Hippocampal formation (tissue), 2 donors: ENCODE results near the gene TPST1.
"Not testable (repeated sequence)": the region's sequence is repeated elsewhere in the genome, so short reads cannot be mapped to it uniquely, and the experiment has no call there.

Experiments used
- DNase-seq, 2 donors: peaks; one replicate each; lab custom pipeline; 2025; lab: John Stamatoyannopoulos, UW

Gene TPST1

DNA sequence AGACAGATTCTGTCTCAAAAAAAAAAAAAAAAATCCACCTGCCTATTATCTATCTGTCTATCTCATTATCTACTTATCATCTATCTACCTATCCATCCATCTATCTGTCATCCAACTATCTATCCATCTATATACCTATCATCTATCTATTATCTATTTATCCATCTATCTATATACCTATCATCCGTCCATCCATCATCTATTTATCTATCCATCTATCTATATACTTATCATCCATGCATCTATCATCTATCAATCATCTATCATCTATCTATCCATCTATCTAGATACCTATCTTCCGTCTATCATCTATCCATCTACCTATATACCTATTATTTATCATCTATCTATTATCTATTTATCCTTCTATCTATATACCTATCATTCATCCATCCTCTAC, 16.5 kb upstream of the TPST1 start:
- DNase-seq = no peak

DNA sequence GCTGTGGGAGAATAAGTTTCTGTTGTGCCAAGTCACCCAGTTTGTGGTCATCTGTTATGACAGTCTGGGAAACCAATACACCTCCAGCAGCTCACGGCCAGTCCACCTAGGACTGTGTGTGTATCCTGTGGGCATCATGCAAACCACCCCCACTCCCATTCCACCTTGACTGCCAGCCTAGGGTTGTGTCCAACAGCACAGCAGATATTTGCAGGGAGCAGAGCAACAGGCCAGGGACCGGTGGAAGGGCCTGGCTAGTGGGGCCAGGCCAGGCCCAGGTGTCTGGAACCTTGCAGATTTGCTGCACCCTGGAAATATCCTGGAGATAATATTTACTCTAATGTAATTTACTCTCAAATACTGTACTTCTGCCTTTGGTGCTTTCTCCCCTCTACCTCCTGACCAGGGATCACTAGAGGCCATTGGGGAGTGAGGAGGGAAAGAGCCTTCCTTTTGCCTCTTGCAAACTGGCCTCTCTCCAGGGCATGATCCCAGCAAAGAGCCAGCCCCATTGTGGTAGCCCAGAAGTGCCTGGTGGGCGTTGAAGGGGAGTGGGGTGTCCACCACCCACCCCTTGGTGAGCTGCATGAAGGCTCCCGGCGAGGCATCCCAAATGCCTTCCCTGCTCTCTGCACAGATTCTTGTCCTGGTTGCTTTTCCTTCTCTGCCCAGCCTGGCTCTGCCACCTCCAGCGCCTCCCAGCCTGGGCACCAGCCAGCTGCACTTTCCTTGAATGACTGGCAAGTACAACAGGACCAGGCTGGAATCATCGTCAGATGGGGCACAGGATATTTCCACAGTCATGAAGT, 15.2 kb upstream of the TPST1 start:
- DNase-seq = no peak

DNA sequence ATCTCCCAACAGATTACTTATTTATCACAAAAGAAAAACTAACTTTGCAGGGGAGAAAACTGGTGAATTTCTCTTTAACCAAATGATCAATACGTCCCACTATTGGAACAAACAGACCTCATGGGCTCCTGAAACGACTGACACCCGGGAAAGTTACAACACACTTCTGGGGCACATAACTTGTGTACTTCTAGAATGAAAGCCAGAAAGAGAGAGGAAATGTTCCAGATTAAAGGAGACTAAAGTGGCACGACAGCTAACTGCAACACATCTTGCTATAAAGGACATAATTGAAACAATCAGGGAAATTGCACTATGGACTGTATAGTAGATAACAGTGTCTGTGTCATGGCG, 14.7 kb upstream of the TPST1 start:
- DNase-seq = no peak

DNA sequence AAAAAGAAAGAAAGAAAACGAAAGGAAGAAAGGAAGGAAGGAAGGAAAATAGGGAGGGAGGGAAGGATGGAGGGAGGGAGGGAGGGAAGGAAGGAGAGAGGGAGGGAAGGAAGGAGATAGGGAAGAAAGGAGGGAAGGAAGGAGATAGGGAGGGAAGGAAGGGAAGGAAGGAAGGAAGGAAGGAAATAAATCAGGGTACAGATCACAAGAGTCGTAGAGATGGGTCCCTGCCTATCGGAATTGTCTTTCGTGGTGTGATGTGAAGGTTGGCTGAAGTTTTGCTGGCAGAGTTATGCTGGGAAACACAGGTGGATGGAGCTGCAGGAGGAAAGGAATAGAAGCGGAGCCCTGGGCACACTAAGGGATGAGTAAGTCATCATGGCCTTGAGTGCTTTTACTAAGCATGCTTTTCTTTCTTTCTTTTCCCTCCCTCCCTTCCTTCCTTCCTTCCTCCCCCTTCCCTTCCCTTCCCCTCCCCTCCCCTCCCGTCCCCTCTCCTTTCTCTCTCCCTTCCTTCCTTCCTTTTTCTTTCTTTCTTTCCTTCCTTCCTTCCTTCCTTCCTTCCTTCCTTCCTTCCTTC, 11.9 kb upstream of the TPST1 start:
- DNase-seq = no peak

DNA sequence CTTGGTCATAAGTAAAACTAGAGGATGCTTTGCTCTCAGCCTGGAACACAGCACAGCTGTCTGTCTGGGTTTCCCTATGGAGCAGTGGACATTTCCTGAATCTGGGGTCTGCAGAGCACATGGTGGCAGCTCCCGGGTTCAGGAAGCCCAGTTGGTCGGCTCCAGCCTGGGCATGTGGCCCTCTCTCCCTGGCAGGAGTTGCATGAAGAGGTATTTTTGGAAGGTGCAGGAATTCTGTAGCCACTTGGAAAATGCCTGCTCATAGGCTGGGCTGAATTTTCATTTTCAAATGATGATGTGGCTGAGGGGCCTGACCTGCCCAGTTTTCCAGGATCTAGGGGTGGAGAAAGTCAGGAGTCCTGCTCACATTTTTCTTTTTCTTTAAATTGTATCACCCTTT, 6.7 kb upstream of the TPST1 start:
- no peak for DNase-seq

DNA sequence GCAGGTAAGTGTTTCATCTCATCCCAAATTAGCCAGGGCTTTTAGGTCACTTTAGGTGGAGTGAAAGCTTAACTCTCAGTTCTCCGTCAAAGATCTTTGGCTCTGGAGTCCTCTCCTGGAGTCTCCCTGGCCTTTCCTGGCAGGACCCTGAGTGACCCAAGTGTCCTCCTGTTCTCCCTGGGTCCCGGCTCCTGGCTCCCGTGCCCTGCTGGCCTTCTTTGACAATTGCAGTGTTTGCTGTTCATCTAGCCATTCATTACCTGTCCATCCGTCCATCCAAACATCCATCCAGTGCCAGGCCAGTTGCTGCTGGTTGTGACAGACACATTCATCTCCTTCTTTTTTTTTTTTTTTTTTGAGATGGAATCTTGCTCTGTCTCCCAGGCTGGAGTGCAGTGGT, 6.2 kb upstream of the TPST1 start:
- no peak for DNase-seq

DNA sequence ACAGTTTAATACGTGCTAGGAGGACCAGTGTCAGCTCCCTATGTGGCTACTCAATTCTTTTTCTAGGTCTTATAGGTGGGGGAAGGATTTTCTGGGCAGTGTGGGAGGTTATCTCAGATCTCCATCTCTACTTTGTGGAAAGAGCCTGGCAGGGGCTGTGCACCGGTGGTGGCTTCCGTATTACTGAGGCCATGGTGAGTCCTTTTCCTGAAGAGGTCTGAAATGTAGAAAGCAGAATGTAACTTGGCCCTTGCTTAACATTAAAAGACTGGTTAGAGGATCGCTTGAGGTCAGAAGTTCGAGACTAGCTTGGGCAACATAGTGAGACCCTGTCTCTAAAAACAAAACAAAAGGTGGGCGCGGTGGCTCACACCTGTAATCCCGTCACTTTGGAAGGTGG, 2.7 kb upstream of the TPST1 start:
- no peak for DNase-seq

DNA sequence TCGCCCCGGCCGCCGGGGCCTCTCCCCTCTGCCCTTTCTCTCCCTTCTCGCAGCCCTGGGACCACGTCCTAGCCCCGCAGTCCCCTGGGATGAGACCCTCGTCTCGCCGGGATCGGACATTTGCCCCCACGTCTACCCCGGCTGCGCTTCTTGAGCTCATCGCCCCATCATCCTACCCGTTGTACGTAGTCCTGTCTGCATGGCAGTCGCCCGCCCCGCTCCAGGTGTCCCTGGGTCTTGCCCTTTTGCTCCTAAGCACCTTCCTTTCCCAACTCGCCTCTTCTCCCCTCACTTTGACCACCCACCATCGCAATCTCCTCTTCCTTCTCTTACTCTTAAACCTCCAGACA, 582 bp downstream of the TPST1 start:
- no peak for DNase-seq

DNA sequence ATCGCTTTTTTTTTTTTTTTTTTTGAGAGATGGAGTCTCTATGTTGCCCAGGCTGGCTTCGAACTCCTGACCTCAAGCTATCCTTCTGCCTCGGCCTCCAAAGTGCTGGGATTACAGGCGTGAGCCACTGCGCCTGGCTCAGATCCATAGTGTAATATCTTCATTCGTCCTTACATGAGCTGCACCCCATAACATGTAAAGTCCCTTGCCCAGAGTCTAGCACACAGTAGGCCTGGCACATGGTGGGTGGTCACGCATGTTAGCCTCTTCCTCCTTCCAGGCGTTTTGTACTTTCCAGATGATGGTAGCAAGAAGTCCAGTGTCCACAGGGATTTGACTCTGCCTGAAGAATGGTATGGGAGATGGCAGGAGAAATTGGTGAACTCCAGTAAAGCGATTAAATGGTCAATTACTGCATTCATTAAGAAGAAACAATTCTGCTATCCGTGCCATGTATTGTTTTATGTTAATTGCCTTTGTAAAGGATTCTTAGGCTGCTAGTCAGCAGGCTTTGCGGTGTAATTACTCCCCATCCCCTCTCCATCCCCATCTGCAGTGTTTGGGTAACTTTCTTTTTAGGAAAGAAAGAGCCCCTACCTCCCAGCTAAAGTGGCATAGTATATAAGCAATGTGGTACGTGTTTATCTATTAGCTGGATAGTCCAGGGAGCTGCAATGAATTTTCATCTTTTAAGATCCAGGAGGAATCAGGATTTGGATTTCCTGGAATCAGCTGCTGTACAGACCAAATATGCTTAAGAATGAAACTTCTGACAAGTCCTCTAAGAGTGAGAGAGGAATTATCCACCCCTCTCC, 1.2 kb downstream of the TPST1 start:
- DNase-seq = no peak

DNA sequence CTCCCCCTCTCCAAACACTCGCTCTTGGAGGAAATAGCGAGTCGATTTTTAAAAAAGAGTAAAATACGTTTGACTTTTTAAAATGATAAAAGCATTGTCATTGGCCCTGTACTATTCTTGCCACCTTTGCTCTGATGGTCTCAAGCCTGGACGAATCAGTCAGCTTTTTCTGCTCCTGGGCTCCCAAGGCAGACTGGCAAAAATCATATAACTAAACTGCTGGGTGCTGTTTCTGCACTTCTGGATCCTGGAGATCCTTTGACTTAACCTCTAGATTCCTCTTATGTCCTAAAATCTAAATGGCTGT, 1.8 kb downstream of the TPST1 start:
- no peak for DNase-seq

DNA sequence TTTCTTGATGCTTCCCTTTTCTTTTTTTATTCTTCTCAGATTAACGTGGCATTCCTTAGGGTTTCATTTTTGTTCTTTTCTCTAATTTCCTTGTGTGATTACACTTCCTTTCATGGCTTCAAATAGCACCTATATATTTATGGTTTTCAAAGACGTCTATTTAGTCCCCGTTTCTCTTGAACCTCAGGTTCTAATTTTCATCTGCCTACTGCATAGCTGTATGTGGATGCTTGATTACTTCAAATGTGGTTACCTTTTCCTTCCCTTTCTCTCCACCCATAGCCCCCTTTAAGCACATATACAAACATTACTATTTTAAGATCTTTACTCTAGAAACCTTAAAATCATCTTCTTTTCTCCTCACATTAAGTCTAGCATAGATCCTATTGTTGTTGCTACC, 2.4 kb downstream of the TPST1 start:
- DNase-seq = no peak

DNA sequence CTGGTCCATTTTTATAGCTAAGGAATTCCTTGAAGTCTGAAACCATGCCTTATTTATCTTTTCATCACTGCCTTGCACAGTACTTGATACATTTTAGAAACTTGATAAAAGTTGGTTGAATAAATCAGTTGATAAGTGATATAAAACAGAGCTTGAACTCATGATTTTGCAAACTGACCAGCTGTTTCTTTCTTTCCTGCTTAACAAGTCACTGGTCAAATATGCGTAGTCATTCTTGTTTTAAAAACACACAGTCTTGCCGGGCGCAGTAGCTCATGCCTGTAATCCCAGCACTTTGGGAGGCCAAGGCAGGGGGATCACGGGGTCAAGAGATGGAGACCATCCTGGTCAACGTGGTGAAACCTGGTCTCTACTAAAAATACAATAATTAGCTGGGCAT, 6.3 kb downstream of the TPST1 start:
- DNase-seq = no peak

DNA sequence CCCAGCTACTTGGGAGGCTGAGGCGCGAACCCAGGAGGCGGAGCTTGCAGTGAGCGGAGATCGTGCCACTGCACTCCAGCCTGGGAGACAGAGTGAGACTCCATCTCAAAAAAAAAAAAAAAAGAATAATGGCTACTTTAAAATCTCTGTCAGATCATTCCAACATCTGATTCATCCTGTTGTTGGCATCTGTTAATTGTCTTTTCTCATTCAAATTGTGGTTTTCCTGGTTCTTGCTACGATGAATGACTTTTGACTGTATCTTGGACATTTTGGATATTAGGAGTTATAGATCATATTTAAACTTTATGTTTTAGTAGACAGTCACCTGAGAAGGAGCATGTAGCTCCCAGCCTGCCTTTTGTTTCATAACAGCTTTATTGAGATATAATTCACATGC, 8.5 kb downstream of the TPST1 start:
- no peak for DNase-seq

DNA sequence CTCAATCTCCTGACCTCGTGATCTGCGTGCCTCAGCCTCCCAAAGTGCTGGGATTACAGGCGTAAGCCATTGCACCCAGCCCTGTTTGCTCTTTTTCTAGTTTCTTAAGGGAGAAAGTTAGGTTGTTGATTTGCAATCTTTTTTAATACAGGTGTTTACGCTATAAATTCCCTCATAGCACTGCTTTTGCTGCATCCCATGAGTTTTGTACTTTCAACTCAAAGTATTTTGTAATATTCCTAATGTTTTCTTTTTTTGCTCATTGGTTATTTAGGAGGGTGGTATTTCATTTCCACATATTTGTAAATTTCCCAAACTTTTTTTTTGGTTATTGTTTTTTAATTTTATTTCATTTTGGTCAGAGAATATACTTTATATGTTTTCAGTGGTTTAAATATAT, 11.6 kb downstream of the TPST1 start:
- DNase-seq = no peak

DNA sequence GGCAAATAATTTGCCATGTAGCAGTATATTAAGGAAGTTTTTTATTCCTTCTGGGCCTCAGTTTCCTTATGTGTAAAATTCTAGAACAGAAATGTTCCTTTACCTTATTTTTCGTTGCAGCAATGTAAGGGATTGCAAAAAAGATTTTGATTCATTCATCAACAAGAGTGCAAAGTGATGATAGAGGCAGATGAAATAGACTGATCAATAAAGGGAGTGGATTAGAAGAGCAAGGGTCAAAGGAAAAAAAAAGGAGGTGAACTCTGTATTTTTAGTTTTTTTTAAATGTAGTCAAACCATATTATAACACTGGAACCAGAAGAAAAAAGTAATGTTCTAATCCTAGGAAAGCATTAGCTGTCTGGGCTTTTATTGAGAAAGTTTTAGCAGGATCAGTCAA, 14.7 kb downstream of the TPST1 start:
- DNase-seq = no peak

DNA sequence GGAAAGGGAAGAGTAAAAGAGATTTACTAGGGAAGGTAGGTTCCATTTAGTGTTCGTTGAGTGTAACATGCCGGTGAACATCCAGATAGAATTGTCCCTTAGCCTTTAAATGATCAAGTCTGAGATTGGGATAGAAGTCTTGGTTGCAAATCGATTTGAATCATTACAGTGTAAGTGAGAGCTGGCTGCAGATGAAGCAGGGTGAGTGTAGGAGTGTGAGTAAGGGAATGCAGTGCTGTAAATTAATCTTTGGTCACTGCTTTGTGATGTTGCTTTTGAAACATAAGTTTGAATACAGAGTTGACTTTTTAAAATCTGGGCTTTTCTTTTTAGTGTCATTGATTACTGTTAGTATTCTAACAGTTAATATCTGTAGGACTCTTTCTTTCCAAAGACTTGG, 16.3 kb downstream of the TPST1 start:
- DNase-seq = no peak

DNA sequence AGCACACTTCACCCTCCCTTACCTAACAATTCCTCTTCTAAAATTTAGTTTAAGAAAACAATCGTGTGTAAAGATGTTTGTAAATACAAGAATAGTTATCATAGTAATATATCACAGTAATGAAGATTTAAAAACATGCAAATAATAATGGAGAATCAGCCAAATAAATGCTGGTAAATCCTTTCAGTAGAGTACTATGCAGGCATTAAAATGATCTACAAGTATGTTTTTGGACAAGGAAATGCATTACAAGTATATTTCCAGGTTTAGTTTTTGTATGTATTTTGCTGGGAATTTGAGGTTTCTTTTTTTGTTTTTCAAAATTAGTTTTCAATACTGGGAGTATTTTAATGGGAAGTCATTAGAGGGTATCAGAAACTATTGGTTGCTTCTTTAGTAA, 22.7 kb downstream of the TPST1 start:
- no peak for DNase-seq

DNA sequence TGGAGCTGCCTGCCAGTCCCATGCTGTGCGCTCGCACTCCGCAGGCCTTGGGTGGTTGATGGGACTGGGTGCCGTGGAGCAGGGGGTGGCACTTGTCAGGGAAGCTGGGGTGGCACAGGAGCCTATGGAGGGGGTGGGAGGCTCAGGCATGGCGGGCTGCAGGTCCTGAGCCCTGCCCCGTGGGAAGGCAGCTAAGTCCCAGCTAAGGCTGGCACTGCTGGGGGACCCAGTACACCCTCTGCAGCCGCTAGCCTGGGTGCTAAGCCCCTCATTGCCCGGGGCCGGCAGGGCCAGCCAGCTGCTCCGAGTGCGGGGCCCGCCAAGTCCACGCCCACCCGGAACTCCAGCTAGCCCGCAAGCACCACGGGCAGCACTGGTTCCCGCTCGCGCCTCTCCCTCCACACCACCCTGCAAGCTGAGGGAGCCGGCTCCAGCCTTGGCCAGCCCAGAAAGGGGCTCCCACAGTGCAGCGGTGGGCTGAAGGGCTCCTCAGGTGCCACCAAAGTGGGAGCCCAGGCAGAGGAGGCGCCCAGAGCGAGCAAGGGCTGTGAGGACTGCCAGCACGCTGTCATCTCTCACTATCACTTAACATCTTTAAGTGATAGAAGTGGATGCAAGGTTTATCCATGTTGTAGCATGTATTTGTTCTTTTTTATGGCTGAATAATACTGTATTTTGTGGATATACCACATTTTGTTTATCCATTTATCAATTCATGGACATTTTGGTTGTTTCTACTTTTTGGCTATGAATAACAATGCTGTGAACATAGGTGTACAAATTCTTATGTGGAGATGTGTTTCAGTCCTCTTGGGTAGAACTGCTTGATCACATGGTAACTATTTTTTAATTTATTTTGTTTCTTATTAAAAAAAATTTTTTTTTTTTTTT, 26.4 kb downstream of the TPST1 start:
- DNase-seq = not testable (repeated sequence)

DNA sequence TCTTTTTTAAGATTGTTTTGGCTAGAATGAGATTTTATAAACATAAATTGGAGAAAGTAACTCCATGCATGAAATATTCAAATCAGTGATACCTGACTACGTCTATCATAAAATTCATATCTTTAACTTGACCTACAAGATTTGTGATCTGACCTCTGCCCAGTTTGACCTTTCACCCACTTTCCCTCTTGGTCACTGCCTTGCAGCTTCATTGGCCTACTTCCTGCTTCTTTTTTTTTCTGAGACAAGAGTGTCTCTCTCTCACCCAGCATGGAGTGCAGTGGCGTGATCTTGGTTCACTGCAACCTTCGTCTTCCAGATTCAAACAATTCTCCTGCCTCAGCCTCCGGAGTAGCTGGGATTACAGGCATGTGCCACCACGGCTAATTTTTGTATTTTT, 28.5 kb downstream of the TPST1 start:
- DNase-seq = no peak

DNA sequence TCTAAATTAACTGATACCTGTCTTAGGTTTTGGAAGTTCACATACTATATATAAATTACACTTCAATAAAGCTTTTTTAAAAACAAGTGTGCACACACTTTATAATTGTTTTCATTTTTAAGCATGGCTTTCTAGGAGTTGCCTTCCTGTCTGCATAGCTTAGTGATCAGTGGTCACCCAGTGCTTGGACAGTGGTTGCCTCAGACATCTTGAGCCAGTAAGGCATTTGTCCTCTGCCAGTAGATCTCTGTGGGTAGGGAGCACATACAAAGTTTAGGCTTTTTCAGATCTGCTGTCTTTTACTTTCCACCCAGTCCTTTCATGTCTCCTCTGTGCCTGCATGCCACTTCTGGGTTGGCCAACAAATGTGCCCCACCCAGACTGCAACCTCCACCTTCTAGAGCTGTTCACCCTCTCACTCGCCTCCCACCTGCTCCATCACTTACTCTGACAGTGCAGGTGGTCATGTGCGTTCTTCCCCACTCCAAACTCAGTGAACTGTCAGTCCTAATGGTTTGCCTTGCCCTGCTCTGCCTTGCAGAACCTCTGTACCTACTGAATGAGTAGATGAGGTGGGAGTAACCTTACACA, 31.7 kb downstream of the TPST1 start:
- DNase-seq = no peak

DNA sequence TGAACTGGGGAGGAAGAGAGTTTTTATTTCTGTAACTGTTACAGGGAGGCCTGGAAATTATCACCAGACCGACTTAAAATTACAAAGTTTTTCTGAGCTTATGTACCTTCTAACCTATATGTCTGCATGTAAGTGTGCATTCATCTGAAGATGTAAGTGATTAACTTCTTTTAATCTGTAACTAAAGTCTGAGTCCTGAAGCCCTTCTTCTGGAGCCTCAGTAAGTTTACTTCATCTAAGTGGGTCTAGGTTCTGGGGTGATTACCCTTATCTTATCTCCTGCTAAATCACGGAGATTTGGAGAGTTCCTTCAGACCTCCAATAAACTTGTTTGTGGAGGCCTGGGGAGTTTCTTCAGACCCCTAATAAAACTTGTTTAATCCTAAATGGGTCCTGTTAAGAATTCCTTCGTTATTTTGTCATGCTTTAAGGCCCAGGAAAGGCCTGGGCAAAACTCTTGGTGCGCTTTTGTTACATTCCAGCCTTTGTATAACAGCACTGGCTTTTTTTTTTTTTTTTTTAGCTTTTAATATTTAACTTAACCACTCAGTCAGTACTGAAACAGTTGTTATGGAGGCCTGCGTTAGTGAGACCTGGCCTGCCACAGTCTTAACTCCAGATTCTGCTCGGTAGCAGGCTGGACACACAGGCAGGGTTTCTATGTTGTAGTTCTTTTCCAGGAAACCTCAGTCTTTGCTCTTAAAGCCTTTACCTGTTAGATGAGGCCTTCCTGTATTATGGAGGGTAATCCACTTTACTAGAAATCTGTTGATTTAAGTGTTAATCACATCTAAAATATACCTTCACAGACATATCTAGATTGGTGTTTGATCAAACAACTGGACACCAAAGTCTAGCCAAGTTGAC, 33.0 kb downstream of the TPST1 start:
- no peak for DNase-seq
